KBM-7 (cell line): ENCODE data around the gene SIK3.

Experiments
- DNase-seq: peaks from one replicate; pipeline ENCODE4 v3.0.0-alpha.2; 2015
- in situ Hi-C: fragments of 300-500 bp; cut with MboI; formaldehyde crosslinking; loops from 2 replicates; pipeline ENCODE4 v1.14.3; 2020; ENCODE audit warnings: low sequenced_read_pairs, low pct_unique_long_range_greater_than_20kb, mixed read lengths

SIK3 gene

DNA sequence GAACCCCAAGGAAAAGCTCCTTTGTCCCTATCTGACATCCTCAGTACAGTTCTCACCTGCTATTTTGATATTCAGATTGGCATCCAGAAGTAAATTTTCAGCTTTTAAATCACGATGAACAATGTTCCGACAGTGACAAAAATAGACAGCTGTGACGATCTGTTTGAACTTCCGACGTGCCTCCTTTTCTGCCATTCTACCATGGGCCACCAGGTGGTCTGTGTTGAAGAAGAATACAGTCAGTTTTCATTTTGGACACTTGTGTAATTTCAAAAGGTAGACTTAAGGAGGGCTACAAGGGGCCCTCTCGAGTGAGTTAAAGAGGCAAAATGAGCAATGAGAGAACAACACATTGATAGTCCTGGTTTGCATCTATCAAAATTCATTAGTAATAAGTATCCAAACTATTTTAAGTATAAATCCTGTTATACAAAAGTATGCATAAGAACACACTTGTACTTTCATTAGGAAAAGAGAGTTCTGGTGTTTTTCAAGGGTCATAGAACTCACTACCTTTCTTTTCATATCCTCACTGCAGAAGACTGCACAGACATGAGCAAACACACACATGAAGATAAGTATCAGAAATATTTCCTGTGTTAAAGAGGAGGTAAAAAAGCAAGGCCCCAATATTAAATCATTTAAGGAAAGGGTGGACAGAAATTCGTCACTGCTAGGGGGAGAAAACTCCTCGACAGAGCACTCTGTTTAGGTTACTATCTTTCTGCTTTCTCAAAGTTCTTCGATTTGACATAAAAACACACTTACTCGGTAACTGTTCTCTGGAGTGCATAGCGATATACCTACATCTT is 170.9 kb downstream of the SIK3 start:
- DNase-seq = no peak
- in situ Hi-C loops = no loop called here

DNA sequence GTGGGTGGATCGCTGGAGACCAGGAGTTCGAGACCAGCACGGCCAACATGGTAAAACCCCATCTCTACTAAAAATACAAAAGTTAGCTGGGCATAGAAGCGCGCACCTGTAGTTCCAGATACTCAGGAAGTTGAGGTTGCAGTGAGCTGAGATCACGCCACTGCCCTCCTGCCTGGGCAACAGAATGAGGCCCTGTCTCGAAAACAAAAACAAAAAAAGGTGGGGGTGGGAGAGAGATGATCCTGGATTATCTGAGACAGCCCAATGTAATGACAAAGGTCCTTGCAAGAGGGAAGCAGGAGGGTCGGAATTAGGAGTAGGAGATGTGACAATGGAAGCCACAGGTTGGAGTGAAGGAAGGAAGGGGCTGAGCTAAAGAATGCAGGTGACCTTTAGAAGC is 173.2 kb downstream of the SIK3 start:
- no peak for DNase-seq
- in situ Hi-C loops = no loop called here

DNA sequence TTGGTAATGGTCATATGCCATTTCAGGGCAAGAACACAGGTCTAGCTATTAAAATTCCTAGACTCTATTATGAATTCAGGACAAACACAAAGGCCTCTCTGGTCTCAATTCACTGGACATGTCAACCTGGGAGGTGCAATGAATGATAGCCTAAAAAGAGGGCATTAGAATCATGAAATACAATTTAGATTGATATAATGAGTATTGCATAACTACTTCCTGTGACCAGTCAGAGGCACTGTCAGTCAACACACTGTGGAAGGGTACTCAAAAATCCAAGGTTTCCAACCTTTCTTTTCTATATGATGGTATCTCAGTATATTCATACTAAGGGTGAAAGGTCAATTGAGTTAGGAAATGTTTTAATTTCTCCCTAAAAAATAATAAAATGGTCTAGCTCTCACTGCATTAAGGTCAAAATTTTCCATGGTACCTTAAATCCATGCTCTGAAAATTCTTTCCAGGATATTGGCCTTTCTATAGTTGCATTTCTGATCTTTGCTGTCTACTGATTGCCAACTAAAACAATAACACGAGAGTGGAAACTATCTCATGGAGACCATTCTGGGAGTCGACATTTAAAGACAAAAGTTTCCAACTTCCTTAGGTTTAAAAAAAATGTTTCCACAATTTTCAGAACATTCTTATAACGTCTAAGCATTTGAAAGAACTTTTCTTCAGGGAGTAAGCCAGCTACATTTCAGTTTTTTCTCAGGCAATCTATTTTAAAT is 179.1 kb downstream of the SIK3 start:
- no peak for DNase-seq
- in situ Hi-C loops = no loop called here

DNA sequence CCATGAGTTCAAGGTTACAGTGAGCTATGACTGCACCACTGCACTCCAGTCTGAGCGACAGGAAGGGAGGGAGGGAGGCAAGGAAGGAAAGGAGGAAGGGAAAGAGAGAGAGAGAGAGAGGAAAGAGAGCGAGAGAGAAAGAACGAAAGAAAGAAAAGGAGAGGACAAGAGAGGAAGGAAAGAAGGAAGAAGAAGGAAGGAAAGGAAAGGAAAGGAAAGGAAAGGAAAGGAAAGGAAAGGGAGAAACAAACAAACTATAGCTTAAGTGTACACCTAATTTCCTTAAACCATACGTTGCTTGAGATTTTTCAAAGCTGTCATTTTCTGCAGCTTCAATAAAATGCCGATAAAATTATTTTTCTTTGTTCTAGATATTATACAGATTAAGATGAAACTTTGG is 180.6 kb downstream of the SIK3 start:
- in situ Hi-C loops = no loop called here
- no peak for DNase-seq

DNA sequence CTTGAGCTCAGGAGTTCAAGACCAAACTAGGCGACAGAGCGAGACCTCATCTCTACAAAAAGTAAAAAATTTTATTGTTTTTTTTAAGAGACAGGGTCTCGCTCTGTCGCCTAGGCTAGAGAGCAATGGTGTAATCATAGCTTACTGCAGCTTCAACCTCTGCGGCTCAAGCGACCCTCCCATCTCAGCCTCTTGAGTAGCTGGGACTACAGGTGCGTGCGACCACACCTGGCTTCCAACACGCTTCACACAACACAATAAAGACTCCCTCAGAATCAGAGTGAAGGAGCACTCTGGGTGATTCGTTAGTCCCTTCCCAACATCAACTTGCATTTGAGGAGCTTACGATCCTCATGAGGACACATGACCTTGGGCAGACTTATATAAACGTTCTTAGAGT is 181.3 kb downstream of the SIK3 start:
- DNase-seq = no peak
- in situ Hi-C loops = no loop called here

DNA sequence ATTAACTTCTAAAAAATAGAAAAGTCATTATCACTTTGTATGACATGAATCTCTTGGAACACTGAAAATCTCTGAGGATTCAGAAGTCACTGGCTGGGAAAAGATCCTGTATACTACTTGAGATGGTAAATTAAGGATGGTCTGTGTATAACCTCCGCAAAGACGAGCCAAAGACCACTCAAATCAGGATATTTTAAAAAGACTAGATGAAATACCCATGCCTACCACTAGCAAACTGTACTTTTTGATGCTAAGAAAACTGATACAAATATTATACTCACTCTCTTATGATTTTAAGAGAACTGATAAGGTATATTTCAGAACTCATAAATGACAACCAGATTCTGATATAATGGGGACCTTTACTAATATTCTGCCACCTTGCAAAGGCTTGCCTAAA is 182.2 kb downstream of the SIK3 start:
- no peak for DNase-seq
- in situ Hi-C loops = no loop called here

DNA sequence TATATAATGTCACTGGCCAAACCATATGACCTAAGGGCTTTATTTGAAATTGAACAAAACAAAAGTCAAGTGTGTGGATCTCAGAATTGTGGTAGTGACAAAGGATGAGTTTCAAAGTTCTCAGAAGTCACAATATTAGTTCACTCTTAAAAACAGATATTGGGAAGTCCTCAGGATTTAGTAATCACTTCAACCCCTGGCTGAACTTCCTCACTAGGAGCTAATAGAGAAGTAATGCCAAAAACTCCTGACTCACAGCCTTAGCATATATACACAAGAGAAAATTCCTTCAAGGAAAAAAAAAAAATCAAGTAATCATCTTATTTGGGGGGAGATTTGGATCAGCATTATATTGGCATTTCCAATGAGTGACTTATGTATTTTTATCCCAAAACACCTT is 185.2 kb downstream of the SIK3 start:
- in situ Hi-C loops = no loop called here
- no peak for DNase-seq

DNA sequence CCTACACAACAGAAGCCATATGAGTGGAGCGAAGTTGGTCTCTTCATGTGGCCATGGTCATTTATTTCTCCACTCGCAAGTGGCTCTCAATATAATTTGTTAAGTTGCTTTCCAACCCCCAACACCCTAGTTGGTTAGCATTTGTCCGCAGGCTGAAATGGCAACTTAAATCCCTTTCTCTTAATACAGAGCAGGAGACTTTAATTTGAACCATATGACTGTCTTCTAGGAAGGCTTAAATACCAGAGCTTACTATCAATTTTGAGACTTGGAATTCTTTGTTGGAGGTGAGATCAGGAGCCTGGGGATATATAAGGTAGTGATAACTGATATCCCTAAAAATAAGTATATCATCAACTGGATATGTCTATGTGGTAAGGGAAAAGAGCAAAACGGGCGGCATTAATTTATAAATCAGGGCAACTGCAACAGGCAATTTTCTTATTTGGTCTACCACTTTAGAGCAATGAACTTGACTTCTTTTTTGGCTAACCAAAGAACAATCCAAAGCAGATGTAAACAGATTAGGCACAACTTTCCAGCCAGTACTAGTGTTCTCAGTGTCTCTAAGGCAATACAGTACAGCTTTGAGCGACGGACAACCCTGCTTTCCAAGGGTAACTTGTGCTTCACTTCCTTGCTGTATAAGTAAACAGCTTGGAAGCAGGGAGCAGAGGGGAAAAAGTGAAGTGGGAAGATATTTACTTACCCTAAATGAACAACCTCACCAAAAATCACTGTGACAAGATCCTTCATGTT is 186.1 kb downstream of the SIK3 start:
- no peak for DNase-seq
- in situ Hi-C loops = no loop called here

DNA sequence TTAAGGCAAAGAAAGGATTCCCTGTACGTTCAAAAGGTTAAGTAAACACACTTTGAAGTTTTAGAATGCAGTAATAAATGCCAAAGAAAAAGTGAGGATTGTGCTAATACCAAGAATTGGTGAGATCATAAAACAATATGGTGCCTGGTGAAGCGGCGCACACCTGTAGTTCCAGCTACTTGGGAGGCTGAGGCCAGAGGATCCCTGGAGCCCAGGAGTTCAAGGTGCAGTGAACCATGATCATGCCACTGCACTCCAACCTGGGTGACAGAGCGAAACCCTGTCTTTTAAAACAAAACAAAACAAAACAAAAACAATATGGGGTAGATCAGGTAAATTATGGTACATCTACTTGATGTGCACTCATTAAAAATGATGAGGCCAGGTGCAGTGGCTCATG is 187.4 kb downstream of the SIK3 start:
- in situ Hi-C loops = no loop called here
- no peak for DNase-seq

DNA sequence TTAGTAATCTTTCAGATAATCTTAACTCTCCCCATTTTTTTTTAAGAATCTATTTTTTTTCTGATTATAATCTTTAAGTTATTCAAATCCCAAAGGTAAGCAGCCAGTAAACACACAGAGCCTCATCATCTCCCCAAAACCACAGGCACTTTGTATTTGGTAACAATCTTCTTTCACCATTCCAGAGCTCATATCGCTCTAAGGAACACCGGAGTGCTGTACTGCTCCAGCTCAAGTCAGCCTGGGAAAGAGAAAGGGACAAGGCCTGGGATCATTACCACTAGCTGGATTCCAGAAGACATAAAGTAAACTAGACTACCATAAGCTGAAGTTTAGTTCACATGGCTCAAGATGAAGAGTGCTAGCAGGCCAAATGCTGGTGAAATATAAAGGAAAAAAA is 187.8 kb downstream of the SIK3 start:
- in situ Hi-C loops = no loop called here
- no peak for DNase-seq

DNA sequence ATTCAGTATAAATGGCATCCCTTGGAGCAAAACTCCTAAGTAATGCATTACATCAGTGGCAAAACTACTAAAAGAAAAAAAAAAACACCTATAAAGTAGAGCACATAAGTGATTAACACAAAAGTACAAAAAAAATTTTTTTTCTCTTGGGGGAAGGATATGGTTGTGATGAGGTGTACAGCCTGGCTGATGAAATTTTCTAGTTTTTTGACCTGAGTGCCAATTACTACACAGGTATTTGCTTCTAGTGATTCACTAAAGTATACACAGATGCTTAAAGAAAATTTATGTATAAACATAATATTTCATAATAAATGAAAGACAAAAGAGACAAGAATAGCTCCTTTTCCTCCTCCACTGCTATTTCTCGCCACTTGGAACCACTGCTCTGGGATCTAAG is 189.0 kb downstream of the SIK3 start:
- in situ Hi-C loops = no loop called here
- no peak for DNase-seq

DNA sequence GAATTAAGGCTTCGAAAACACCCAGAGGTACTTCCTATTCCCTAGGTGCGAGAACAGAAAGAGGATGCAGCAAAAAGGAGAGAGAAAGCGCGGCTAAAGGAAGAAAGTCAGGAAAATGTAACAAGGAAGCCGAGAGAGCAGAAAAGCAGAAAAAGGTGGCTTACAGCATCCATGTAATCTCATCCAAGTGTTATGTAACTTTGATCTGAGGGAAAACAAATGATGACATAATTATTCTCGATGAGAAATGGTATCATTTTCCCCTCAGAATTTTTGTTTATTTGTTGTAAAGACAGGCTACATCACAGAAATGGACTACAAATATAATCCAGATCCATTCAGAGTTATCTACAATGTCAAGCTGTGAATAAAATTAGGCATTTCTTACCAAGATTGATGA is 191.7 kb downstream of the SIK3 start:
- DNase-seq = no peak
- in situ Hi-C loops = no loop called here

DNA sequence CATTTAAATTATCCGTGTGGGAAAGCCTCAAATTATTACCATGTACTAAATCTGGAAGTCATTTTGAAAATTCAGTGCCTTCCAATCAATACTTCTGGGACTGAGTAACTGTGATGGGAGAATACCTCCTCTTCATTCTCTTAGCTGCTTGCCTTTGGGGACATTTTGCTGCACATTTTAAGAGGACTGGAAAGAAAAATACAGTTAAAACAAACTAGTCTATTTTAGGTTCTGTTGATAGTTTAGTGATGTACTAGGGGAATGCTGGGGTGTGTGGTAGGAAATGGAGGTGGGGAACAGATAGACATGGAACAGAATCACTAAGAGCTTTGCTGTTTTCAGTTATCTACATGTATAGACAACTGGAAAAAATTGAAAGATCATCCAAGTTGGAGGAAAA is 195.1 kb downstream of the SIK3 start:
- no peak for DNase-seq
- in situ Hi-C loops = no loop called here

DNA sequence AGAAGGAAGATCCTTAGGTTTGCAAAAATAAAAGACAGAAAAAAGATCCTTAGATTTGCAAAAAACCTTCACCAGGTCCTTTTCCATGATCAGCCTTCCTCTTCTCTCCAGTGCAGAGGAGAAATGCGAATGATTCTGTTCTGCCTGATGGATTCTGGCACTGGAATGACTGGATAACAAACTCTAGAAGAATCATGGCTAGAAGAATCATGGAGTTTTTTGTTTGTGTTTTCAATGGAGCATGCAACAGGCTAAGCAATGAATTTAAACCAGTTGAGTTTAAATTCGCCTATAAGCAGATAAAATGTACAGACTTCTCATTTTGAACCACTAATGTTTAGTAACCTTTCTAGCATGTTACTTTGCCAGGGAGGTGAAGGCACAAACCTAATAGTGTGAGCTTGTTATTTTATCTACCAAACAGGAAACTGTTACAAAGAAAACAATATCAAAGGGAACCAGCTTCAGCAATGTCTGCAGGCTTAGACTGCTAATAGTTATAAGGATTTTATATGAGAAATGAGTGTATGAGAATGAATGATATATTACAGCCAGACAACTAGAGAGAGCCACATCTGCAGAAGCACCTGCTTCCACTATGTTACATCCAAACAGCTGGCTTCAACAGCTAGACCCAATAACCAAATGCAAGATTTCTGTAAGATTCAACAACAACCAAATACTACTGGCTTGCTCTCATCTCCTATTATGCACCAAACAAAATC is 196.1 kb downstream of the SIK3 start:
- in situ Hi-C loops = no loop called here
- DNase-seq = no peak

DNA sequence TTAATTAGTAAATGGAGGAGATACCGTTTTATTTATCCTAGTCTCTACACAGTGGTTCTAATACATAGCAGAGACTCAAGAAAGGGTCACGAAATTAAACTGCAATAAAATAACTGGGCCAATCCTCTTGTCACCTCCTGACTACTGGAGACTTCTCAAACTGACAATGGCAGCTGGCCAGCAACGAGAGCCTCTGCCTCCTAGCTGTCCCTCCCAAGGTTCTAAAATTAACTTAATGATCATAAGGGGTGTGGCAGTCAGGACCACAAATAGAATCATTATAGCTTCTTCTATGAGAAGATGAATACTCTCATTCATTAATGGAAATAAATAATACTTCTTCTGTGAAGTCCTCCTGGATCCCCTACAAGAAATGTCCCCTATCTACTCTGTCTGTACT is 197.0 kb downstream of the SIK3 start:
- DNase-seq = no peak
- in situ Hi-C loops = no loop called here

DNA sequence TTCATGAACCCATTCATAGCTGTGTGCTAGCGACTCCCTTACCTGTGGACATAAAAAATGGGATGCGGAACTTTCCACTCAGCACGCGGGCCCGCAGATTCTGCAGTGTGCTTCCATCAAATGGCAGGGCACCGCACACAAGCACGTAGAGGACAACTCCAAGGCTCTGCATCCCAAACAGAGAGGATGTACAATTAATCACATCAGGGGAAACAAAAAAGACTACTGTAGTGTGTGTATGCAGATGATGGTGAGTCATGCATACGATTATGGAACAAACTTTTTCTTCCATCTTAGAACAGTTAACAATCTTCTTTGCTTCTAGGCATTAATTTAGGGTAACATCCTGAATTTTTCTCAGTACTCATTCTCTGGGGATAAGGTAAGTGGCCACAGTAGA is 202.0 kb downstream of the SIK3 start:
- no peak for DNase-seq
- in situ Hi-C loops = loop anchor here (25.0 kb wide), 1 partner anchor 191 kb away; the partner anchor contains the start of gene SIK3

DNA sequence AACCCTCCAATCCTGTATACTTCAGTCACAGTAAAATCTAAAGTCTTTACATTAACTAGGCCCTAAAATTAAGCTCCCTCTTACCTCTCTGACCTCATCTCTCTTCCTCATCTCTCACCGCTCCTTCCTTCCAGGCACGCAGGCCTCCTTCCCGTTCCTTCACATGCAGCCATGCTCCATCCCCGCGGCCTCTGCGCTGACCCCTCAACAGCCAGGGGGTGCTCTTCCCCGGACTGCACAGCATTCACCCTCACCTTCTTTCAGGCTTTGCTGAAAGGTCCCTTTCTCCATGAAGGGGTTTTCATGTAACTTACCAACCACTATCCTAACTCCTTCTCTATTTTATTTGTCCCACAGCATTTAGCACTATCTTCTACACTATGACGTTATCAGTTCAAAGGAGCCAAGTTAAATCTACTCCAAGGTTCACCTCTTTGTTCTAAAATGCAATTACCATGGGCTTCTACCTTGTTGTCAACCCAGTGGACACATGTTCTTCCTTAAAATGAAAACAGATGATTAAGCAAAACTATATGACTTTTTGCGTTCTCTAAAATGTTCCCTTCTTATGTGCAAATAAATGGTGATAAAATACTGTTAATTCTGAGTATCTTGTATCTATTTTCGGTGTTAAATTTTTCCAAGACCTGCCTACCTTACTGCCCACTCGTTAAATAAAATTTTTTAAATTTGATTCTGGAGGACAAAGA is 203.0 kb downstream of the SIK3 start:
- peak; percentile 73 for DNase-seq
- in situ Hi-C loops = loop anchor here (25.0 kb wide), 1 partner anchor 192 kb away; the partner anchor contains the start of gene SIK3

DNA sequence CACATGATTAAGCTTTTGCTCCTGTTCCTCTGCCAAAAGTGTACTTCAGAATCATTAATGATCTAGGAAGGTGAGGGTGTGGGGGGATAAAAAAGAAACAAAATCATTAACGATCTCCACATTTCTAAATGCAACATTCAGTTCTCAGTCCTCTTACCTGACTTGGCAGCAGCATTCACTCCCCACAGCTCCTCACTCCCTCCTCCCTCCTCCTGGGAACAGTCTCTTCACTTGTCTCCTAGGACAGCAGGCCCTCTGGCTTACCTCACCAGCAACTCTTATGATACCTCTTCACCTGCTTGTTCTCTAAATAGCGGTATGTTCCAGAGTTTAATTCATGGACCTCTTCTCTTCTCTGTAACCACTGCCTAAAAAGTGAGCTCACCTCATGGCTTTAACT is 204.3 kb downstream of the SIK3 start:
- no peak for DNase-seq

DNA sequence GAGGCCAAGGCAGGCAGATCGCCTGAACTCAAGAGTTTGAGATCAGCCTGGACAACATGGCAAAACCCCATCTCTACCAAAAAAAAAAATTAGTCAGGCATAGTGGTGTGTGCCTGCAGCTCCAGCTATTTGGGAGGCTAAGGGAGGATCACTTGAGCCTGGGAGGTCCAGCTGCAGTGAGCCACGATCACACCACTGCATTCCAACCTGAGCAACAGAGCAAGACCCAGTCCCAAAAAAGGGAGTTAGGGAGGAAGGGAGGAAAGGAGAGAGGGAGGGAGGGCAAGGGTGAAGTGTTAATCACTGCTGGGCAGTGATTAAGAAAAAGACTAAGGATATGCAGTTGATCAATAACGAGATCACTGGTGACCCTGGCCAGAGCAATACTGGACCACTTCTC is 204.8 kb downstream of the SIK3 start:
- in situ Hi-C loops = loop anchor here (25.0 kb wide), 1 partner anchor 194 kb away; the partner anchor contains the start of gene SIK3
- no peak for DNase-seq

More for the DNA sequence above, 204.3 kb downstream of the SIK3 start:
- in situ Hi-C loops = loop anchor here (25.0 kb wide), 1 partner anchor 193 kb away; the partner anchor contains the start of gene SIK3
